ENCODE data around the gene SPX. TPM values are rescaled to one million over a fixed set of nuclear protein-coding genes. Genes with fewer than 3 reads are reported as not detected.

The SPX gene
- total RNA-seq, 1 donor from 2014 or later = 2.6 TPM

- TF ChIP-seq CTCF (IDR thresholded peaks at IDR 0.05; ENCODE audit: unreplicated experiment) = no peak
- no peak overlapping the region for H3K27ac Mint-ChIP-seq
- DNase-seq (ENCODE audit: low spot score, unreplicated experiment) = no peak
- no peaks in the 10 kb centered on the region for H3K27me3 Mint-ChIP-seq
- peaks cover 7% of the 10 kb centered on the region for H3K4me1 Mint-ChIP-seq (ENCODE audit: low read depth)
- no peak overlapping the region for H3K4me3 Mint-ChIP-seq (ENCODE audit: low read depth)
- H3K9me3 Mint-ChIP-seq (ENCODE audit: low read depth) = no peaks in the 10 kb centered on the region
- H3K36me3 Mint-ChIP-seq (ENCODE audit: insufficient read depth) = peaks cover 12% of the 10 kb centered on the region
Observed at GRCh38 chr12:21505888-21506287, 20.2 kb upstream of the SPX start.

GRCh38 chr12:21507849-21508248 is 18.2 kb upstream of the SPX start:
- H3K27me3 Mint-ChIP-seq = no peaks in the 10 kb centered on the region

GRCh38 chr12:21509768-21510167 is 16.3 kb upstream of the SPX start:
- no peak for TF ChIP-seq CTCF (IDR thresholded peaks at IDR 0.05; ENCODE audit: unreplicated experiment)
- H3K36me3 Mint-ChIP-seq (ENCODE audit: insufficient read depth) = peaks cover 16% of the 10 kb centered on the region
- no peak for DNase-seq (ENCODE audit: low spot score, unreplicated experiment)
- no peaks in the 10 kb centered on the region for H3K27me3 Mint-ChIP-seq
- no peaks in the 10 kb centered on the region for H3K4me1 Mint-ChIP-seq (ENCODE audit: low read depth)
- H3K27ac Mint-ChIP-seq = no peak overlapping the region
- H3K4me3 Mint-ChIP-seq (ENCODE audit: low read depth) = no peak overlapping the region
- H3K9me3 Mint-ChIP-seq (ENCODE audit: low read depth) = no peaks in the 10 kb centered on the region

More at GRCh38 chr12:21507849-21508248, 18.2 kb upstream of the SPX start:
- H3K4me3 Mint-ChIP-seq (ENCODE audit: low read depth) = no peak overlapping the region
- no peak overlapping the region for H3K27ac Mint-ChIP-seq
- no peak for DNase-seq (ENCODE audit: low spot score, unreplicated experiment)
- peaks cover 2% of the 10 kb centered on the region for H3K4me1 Mint-ChIP-seq (ENCODE audit: low read depth)
- H3K36me3 Mint-ChIP-seq (ENCODE audit: insufficient read depth) = peaks cover 14% of the 10 kb centered on the region
- TF ChIP-seq CTCF (IDR thresholded peaks at IDR 0.05; ENCODE audit: unreplicated experiment) = no peak
- H3K9me3 Mint-ChIP-seq (ENCODE audit: low read depth) = no peaks in the 10 kb centered on the region

GRCh38 chr12:21516281-21516680 is 9.8 kb upstream of the SPX start:
- TF ChIP-seq CTCF (IDR thresholded peaks at IDR 0.05; ENCODE audit: unreplicated experiment) = no peak
- H3K4me1 Mint-ChIP-seq (ENCODE audit: low read depth) = peaks cover 1% of the 10 kb centered on the region
- H3K27me3 Mint-ChIP-seq = no peaks in the 10 kb centered on the region
- peaks cover 4% of the 10 kb centered on the region for H3K36me3 Mint-ChIP-seq (ENCODE audit: insufficient read depth)
- H3K4me3 Mint-ChIP-seq (ENCODE audit: low read depth) = no peak overlapping the region
- no peak for DNase-seq (ENCODE audit: low spot score, unreplicated experiment)
- H3K27ac Mint-ChIP-seq = no peak overlapping the region
- no peaks in the 10 kb centered on the region for H3K9me3 Mint-ChIP-seq (ENCODE audit: low read depth)

GRCh38 chr12:21518451-21518850 is 7.6 kb upstream of the SPX start:
- no peaks in the 10 kb centered on the region for H3K27me3 Mint-ChIP-seq
- H3K27ac Mint-ChIP-seq = no peak overlapping the region
- H3K4me3 Mint-ChIP-seq (ENCODE audit: low read depth) = no peak overlapping the region
- no peak for DNase-seq (ENCODE audit: low spot score, unreplicated experiment)
- H3K9me3 Mint-ChIP-seq (ENCODE audit: low read depth) = peaks cover under 1% of the 10 kb centered on the region
- H3K4me1 Mint-ChIP-seq (ENCODE audit: low read depth) = peaks cover 10% of the 10 kb centered on the region
- H3K36me3 Mint-ChIP-seq (ENCODE audit: insufficient read depth) = peaks cover 2% of the 10 kb centered on the region
- TF ChIP-seq CTCF (IDR thresholded peaks at IDR 0.05; ENCODE audit: unreplicated experiment) = no peak

Measured in progenitor cell of endocrine pancreas (in vitro differentiated cells).